OCI-LY7 (cell line): Measurements from ENCODE around the gene ARHGAP4. TPM values are rescaled to one million over a fixed set of nuclear protein-coding genes. Genes with fewer than 3 reads are reported as not detected.

Source experiments
- BruUV-seq: library from RNA; stranded (reverse); fragments of 400-500 nt; replicated peaks from 2 replicates; lab custom pipeline; 2021; lab: Mats Ljungman, UMichigan
- CTCF ChIA-PET: fragments of 300-600 bp; sonication (Branson Sonifier 250); formaldehyde crosslinking; loops from one replicate; lab custom pipeline; 2022; ENCODE audit warnings: antibody characterized with exemption; ENCODE audit not compliant: unreplicated experiment; lab: Charles Lee
- POLR2A ChIA-PET: fragments of 300-600 bp; sonication (Branson Sonifier 250); formaldehyde crosslinking; loops from one replicate; lab custom pipeline; 2022; ENCODE audit warnings: antibody characterized with exemption; lab: Charles Lee
- DNase-seq: peaks from one replicate; pipeline ENCODE4 v3.0.0-alpha.2; 2015; ENCODE audit warnings: low spot score
- H2AFZ ChIP-seq: fragments of 200-600 bp; sonication (generic), shearing (Covaris generic); 2 replicates; pipeline ENCODE4 v1.6.1; 2014; ENCODE audit warnings: mild to moderate bottlenecking, antibody characterized with exemption, low read length, moderate library complexity
- H3K27ac ChIP-seq: fragments of 200-600 bp; sonication (generic); 2 replicates; pipeline ENCODE4 v1.5.1; 2014; ENCODE audit warnings: mixed run types, low read depth, mild to moderate bottlenecking, moderate library complexity, low read length, inconsistent platforms; ENCODE audit not compliant: poor library complexity, severe bottlenecking
- H3K36me3 ChIP-seq: fragments of 200-600 bp; sonication (generic); 2 replicates; pipeline ENCODE4 v1.6.1; 2014; ENCODE audit warnings: mild to moderate bottlenecking, antibody characterized with exemption, low read length, moderate library complexity, mixed read lengths; ENCODE audit not compliant: insufficient read depth
- H3K4me1 ChIP-seq: fragments of 200-600 bp; sonication (generic); 2 replicates; pipeline ENCODE4 v1.5.1; 2014; ENCODE audit warnings: mild to moderate bottlenecking, low read length; ENCODE audit not compliant: insufficient read depth, poor library complexity, severe bottlenecking
- H3K4me2 ChIP-seq: fragments of 200-600 bp; sonication (generic); 2 replicates; pipeline ENCODE4 v1.6.1; 2014; ENCODE audit warnings: mild to moderate bottlenecking, low read length
- H3K4me3 ChIP-seq: fragments of 200-600 bp; sonication (generic); 2 replicates; pipeline ENCODE4 v1.5.1; 2014; ENCODE audit warnings: mild to moderate bottlenecking, low read depth, low read length; ENCODE audit not compliant: poor library complexity, severe bottlenecking
- H3K79me2 ChIP-seq: fragments of 200-600 bp; sonication (generic); 2 replicates; pipeline ENCODE4 v1.6.1; 2016; ENCODE audit warnings: low read depth, mild to moderate bottlenecking, low read length, moderate library complexity, mixed read lengths; ENCODE audit not compliant: insufficient read depth
- H3K9me2 ChIP-seq: fragments of 200-600 bp; sonication (generic); 2 replicates; pipeline ENCODE4 v1.6.1; 2016; ENCODE audit warnings: mild to moderate bottlenecking, low read length, mixed read lengths; ENCODE audit not compliant: insufficient read depth
- H3K9me3 ChIP-seq: fragments of 200-600 bp; sonication (generic); 2 replicates; pipeline ENCODE4 v1.6.1; 2014; ENCODE audit warnings: mild to moderate bottlenecking, mixed run types, low read length, mixed read lengths
- H4K20me1 ChIP-seq: fragments of 200-600 bp; sonication (generic); 2 replicates; pipeline ENCODE4 v1.6.1; 2014; ENCODE audit warnings: mild to moderate bottlenecking, antibody characterized with exemption, low read length, moderate library complexity, mixed read lengths; ENCODE audit not compliant: insufficient read depth
- EZH2phosphoT487 ChIP-seq: fragments of 200-600 bp; sonication (generic); IDR thresholded peaks from 2 replicates; pipeline ENCODE4 v1.6.1; 2018; ENCODE audit warnings: low read depth, borderline replicate concordance, mild to moderate bottlenecking, mixed run types, antibody characterized with exemption, low read length, moderate library complexity, mixed read lengths
- intact Hi-C: fragments of 100-400 bp; cut with micrococcal nuclease; formaldehyde crosslinking; loops from one replicate; pipeline ENCODE4 v1.10.0; 2022; ENCODE audit not compliant: unreplicated experiment
- total RNA-seq, 2 experiments: library from RNA; depleted of rRNA in 1 of 2; stranded (reverse); fragments of >200 nt in 1 of 2; shearing (Covaris generic) in 1 of 2; gene quantifications; 2 replicates each; pipeline ENCODE4 v1.2.3, GENCODE V29; 2014 to 2022
- TF ChIP-seq, protein P1 (sequence below): fragments of 200-600 bp; sonication (generic); conservative IDR thresholded peaks from 2 replicates; pipeline ENCODE4 v1.5.1; 2014; ENCODE audit warnings: mild to moderate bottlenecking, antibody characterized with exemption, low read length, moderate library complexity, mixed read lengths

ARHGAP4 gene
- total RNA-seq, 2 experiments from 2014 or later = 126 to 128 TPM

DNA sequence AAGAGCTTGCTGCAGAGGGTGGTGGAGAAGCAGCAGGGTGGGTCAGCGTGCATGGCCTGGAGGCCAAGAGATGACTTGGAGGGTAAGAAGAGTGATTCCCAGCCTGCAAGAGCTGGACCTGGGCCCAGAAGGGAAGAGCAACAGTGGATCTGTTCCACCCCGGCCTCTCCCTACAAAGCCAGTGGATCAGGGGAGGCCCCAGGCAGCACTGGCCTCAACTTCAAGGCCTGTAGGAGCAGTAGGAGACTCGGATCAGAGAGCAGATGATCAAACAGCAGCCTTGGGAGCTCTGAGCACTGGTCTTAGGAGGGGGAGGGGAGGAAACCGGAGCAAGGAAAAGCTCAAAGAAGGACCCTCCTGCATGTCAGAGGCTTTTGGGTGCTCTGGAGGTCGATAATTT lies 47.7 kb downstream of the ARHGAP4 start:
- Histone ChIP-seq H2AFZ (no peak overlapping the region), H3K4me1 (no peaks in the 10 kb centered on the region), H3K27ac (no peak overlapping the region), H3K9me2 (no peaks in the 10 kb centered on the region), H3K4me2 (no peak overlapping the region), H3K4me3 (no peak overlapping the region), H3K36me3 (no peaks in the 10 kb centered on the region), H3K9me3 (no peaks in the 10 kb centered on the region), H4K20me1 (no peaks in the 10 kb centered on the region), H3K79me2 (no peaks in the 10 kb centered on the region)
- ChIA-PET CTCF (no interaction called here), POLR2A (no interaction called here)
- no peak for DNase-seq
- BruUV-seq = no TSS peak
- intact Hi-C loops = no loop called here
- TF ChIP-seq, protein P1, sequence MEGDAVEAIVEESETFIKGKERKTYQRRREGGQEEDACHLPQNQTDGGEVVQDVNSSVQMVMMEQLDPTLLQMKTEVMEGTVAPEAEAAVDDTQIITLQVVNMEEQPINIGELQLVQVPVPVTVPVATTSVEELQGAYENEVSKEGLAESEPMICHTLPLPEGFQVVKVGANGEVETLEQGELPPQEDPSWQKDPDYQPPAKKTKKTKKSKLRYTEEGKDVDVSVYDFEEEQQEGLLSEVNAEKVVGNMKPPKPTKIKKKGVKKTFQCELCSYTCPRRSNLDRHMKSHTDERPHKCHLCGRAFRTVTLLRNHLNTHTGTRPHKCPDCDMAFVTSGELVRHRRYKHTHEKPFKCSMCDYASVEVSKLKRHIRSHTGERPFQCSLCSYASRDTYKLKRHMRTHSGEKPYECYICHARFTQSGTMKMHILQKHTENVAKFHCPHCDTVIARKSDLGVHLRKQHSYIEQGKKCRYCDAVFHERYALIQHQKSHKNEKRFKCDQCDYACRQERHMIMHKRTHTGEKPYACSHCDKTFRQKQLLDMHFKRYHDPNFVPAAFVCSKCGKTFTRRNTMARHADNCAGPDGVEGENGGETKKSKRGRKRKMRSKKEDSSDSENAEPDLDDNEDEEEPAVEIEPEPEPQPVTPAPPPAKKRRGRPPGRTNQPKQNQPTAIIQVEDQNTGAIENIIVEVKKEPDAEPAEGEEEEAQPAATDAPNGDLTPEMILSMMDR = no peak
- TF ChIP-seq EZH2phosphoT487 = no peak

DNA sequence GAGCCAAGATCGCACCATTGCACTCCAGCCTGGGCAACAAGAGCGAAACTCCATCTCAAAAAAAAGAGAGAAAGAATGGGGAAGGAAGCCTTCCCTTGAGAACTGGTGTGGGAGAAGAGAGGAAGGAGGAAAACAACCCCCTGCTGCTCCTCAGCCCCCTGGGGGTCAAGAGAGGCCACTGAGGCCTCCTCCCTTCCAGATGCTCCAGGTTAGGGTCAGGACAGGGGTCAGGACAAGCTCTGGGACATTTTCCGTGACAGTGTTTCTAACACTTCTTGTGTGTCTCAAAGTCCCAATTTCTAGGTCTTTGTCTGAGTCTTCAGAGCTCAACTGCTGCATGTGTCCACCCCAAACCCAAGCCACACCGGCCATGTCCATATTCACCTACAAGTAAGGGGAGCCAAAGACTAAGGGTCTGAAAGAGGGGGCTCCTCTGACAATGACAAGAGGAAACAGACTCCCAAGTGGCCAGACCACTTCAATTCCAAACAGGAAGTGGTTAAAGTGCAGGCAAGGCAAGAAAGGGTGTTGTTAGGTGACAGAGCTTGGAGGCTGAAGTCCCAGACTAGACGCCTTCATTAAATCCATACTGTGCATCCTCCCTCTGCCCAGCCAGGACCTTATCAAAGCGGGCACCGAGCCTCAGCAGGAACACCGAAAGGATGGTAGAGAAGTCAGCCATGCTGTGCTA lies 48.3 kb downstream of the ARHGAP4 start:
- intact Hi-C loops = no loop called here
- no TSS peak for BruUV-seq
- no peak overlapping the region for H3K4me2 ChIP-seq
- no peaks in the 10 kb centered on the region for H3K36me3 ChIP-seq
- H3K4me3 ChIP-seq = no peak overlapping the region
- H3K9me3 ChIP-seq = no peaks in the 10 kb centered on the region
- POLR2A ChIA-PET = no interaction called here
- CTCF ChIA-PET = no interaction called here
- H3K4me1 ChIP-seq = no peaks in the 10 kb centered on the region
- H2AFZ ChIP-seq = no peak overlapping the region
- no peaks in the 10 kb centered on the region for H4K20me1 ChIP-seq
- H3K79me2 ChIP-seq = no peaks in the 10 kb centered on the region
- H3K27ac ChIP-seq = no peak overlapping the region
- DNase-seq = no peak
- H3K9me2 ChIP-seq = no peaks in the 10 kb centered on the region
- TF ChIP-seq, protein P1 = no peak
- TF ChIP-seq EZH2phosphoT487 = no peak

DNA sequence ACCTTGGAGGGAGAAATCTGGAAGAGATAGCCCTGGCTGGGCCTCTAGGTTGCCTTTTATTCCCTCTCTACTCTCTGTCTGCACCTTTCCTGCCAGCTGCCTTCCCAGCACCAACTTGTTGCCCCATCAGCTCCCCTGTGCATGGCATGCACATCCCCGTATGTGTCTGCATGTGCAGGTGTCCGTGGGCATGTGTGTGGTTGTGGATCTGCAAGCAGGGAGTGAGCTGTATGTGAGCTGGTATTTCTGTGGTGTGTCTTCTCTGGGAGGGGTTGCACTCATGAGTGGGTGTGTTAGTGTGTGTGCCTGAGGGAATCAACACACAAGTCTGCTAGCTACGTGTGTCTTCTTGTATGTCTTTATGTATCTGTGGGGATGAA lies 50.0 kb downstream of the ARHGAP4 start:
- ChIA-PET POLR2A (interaction anchor here (0.5 kb wide), 1 partner anchor 404 kb away, joined by 3 read pairs; no protein-coding TSS in a partner anchor), CTCF (no interaction called here)
- Histone ChIP-seq H3K79me2 (no peaks in the 10 kb centered on the region), H3K4me2 (no peak overlapping the region), H3K4me3 (no peak overlapping the region), H3K27ac (no peak overlapping the region), H3K9me3 (no peaks in the 10 kb centered on the region), H2AFZ (no peak overlapping the region), H4K20me1 (no peaks in the 10 kb centered on the region), H3K9me2 (no peaks in the 10 kb centered on the region), H3K36me3 (no peaks in the 10 kb centered on the region), H3K4me1 (no peaks in the 10 kb centered on the region)
- TF ChIP-seq EZH2phosphoT487 = no peak
- TF ChIP-seq, protein P1 = no peak
- DNase-seq = no peak
- intact Hi-C loops = no loop called here
- no TSS peak for BruUV-seq
